Ishikawa (cell line): ENCODE data around the gene VTI1A.

Experiments
- CEBPB ChIP-seq: IDR thresholded peaks from 2 replicates; pipeline ENCODE4 v1.6.1; 2012
- CREB1 ChIP-seq: IDR thresholded peaks from 2 replicates; pipeline ENCODE4 v1.6.1; 2012; ENCODE audit warnings: low read depth
- EGR1 ChIP-seq: IDR thresholded peaks from 2 replicates; pipeline ENCODE4 v1.6.1; 2012
- EP300 ChIP-seq: IDR thresholded peaks from 2 replicates; pipeline ENCODE4 v1.6.1; 2012; ENCODE audit warnings: borderline replicate concordance
- FOXM1 ChIP-seq: IDR thresholded peaks from 2 replicates; pipeline ENCODE4 v1.6.1; 2012; ENCODE audit warnings: low read depth, borderline replicate concordance
- NFIC ChIP-seq: IDR thresholded peaks from 2 replicates; pipeline ENCODE4 v1.6.1; 2012
- RAD21 ChIP-seq: IDR thresholded peaks from 2 replicates; pipeline ENCODE4 v1.6.1; 2012; ENCODE audit warnings: low read depth
- TAF1 ChIP-seq: IDR thresholded peaks from 2 replicates; pipeline ENCODE4 v1.6.1; 2012; ENCODE audit warnings: low read depth, mild to moderate bottlenecking
- TCF12 ChIP-seq: IDR thresholded peaks from 2 replicates; pipeline ENCODE4 v1.6.1; 2012; ENCODE audit warnings: low read depth
- TEAD4 ChIP-seq: IDR thresholded peaks from 2 replicates; pipeline ENCODE4 v1.6.1; 2012
- YY1 ChIP-seq: IDR thresholded peaks from 2 replicates; pipeline ENCODE4 v1.6.1; 2012; ENCODE audit warnings: low read depth
- ZBTB7A ChIP-seq: IDR thresholded peaks from 2 replicates; pipeline ENCODE4 v1.6.1; 2012; ENCODE audit warnings: low read depth
- TF ChIP-seq, protein P1 (sequence below): IDR thresholded peaks from 2 replicates; pipeline ENCODE4 v1.6.1; 2012; ENCODE audit warnings: low read depth, mild to moderate bottlenecking
- TF ChIP-seq, protein P2 (sequence below): IDR thresholded peaks from 2 replicates; pipeline ENCODE4 v1.6.1; 2012
- TF ChIP-seq, protein P3 (sequence below): IDR thresholded peaks from 2 replicates; pipeline ENCODE4 v1.6.1; 2012

The VTI1A gene

DNA sequence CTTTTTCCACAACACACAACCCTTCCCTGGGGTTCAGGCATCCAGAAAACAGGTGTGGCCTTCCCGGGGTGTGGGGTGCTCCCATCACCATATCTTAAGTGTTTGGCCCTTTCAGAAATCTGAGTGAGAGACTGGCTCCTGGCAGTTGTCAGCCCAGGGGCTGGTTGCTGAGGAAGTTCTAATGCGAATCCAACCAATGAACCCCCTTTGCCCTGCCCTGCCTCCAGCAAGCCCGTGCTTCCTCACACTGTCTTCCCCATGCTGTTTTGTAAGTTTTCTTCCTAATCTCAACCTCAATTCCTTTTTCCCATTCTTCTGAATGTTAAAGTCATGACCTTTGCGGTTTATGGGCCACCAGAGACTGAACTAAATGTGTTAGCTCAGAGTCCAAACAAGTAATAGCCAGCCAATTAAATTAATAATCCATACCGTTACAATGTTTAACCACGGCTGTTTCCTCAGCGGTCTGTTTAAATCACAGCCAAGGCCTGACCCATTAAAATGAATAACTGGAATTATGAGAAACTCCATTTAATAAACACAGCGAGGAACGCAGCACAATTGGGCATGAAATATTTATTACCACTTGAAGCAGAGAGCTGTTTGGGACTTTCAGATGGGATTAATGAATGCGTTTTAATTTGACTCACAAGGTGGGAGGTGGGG is 412.1 kb downstream of the VTI1A start:
- TF ChIP-seq, protein P1, sequence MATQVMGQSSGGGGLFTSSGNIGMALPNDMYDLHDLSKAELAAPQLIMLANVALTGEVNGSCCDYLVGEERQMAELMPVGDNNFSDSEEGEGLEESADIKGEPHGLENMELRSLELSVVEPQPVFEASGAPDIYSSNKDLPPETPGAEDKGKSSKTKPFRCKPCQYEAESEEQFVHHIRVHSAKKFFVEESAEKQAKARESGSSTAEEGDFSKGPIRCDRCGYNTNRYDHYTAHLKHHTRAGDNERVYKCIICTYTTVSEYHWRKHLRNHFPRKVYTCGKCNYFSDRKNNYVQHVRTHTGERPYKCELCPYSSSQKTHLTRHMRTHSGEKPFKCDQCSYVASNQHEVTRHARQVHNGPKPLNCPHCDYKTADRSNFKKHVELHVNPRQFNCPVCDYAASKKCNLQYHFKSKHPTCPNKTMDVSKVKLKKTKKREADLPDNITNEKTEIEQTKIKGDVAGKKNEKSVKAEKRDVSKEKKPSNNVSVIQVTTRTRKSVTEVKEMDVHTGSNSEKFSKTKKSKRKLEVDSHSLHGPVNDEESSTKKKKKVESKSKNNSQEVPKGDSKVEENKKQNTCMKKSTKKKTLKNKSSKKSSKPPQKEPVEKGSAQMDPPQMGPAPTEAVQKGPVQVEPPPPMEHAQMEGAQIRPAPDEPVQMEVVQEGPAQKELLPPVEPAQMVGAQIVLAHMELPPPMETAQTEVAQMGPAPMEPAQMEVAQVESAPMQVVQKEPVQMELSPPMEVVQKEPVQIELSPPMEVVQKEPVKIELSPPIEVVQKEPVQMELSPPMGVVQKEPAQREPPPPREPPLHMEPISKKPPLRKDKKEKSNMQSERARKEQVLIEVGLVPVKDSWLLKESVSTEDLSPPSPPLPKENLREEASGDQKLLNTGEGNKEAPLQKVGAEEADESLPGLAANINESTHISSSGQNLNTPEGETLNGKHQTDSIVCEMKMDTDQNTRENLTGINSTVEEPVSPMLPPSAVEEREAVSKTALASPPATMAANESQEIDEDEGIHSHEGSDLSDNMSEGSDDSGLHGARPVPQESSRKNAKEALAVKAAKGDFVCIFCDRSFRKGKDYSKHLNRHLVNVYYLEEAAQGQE = no peak

DNA sequence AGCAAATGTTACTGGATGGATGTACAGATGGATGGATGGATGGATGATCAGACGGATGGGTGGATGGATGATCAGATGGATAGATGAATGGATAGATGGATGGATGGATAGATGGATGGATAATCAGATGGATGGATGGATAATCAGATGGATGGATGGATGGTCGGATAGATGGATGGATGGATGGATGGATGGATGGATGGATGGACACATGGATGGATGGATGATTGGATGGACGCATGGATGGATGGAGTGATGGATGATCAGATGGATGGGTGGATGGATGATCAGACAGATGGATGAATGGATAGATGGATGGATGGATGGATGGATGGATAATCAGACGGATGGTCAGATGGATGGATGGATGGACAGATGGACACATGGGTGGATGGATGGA is 412.8 kb downstream of the VTI1A start:
- no peak for TF ChIP-seq FOXM1
- no peak for TF ChIP-seq CEBPB
- no peak for TF ChIP-seq RAD21
- TF ChIP-seq, protein P2, sequence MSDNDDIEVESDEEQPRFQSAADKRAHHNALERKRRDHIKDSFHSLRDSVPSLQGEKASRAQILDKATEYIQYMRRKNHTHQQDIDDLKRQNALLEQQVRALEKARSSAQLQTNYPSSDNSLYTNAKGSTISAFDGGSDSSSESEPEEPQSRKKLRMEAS = no peak
- no peak for TF ChIP-seq NFIC
- no peak for TF ChIP-seq ZBTB7A
- TF ChIP-seq, protein P3, sequence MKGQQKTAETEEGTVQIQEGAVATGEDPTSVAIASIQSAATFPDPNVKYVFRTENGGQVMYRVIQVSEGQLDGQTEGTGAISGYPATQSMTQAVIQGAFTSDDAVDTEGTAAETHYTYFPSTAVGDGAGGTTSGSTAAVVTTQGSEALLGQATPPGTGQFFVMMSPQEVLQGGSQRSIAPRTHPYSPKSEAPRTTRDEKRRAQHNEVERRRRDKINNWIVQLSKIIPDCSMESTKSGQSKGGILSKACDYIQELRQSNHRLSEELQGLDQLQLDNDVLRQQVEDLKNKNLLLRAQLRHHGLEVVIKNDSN = no peak
- no peak for TF ChIP-seq YY1
- no peak for TF ChIP-seq TAF1
- no peak for TF ChIP-seq EGR1
- no peak for TF ChIP-seq TEAD4
- no peak for TF ChIP-seq CREB1
- TF ChIP-seq EP300 = no peak
- TF ChIP-seq, protein P1 = no peak
- TF ChIP-seq TCF12 = no peak
